Measurements from ENCODE around the gene SH3BP5L. TPM values are rescaled to one million over a fixed set of nuclear protein-coding genes. Genes with fewer than 3 reads are reported as not detected.

The SH3BP5L gene
- total and polyA plus RNA-seq, 2 donors, result 15.0 to 16.1 TPM

DNA sequence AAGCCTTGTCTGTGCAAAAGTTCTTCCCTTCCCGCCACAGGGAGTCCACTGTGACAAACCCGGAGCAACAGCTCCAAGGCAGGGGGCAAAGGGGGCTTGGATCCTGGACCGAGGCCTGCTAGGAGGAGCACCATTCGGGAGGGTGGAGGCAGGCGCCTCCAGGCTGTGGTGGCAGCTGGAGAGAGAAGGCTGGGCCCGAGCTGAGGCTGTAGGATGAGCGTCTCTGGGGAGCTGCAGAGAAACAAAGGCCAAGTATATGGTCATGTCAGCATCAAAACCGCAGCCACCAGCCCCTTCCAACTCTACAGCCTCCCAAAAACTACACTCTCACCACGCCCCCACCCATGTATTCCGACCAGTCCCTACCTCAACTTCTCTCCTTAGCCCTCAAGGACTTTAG is 579 bp downstream of the SH3BP5L start:
- Histone ChIP-seq H3K4me1 (ENCODE audit: control insufficient read depth in 2 of 2, insufficient read depth in 2 of 2, low read length in 2 of 2) (peaks cover 31% of the 10 kb centered on the region in 2 donors), H3K36me3 (ENCODE audit: control insufficient read depth in 2 of 2, insufficient read depth in 2 of 2, low read length in 1 of 2) (peaks cover 23 to 29% of the 10 kb centered on the region in 2 donors), H3K9me3 (ENCODE audit: control insufficient read depth in 2 of 2, insufficient read depth in 1 of 2, low read length in 1 of 2) (no peaks in the 10 kb centered on the region), H3K27ac (ENCODE audit: low read depth in 1 of 2, low read length in 1 of 2) (peak overlapping the region in 1 of 2 donors; percentile 98), H3K27me3 (ENCODE audit: control insufficient read depth in 2 of 2, insufficient read depth in 1 of 2, low read length in 1 of 2) (no peaks in the 10 kb centered on the region), H3K4me3 (ENCODE audit: low read length in 2 of 2) (peak overlapping the region; percentile 70 to 88)
- WGBS, result 54% methylated on average over 10 of the region's 10 CpGs
- DNase-seq (ENCODE audit: low read depth in 6 of 9, low spot score in 9 of 9), result no peak

DNA sequence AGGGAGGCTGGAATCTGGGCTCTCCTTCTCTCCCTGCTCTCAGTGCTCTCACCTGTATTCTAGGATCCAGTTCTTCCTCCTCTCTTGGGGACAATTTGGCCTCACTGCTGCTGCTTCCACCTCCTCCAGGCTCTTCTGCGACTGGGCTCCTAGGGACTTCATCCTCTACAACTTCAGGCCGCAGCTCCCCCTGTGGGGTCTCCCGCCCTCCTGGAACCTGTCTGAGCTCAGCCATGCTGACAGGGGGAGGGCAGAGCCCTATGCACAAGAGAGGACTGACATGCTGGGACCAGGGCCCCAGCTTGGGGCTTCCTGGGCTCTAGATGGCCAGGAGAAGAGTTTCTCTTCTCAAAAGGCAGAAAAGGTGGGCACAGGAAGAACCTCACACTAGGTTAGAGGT is 1.0 kb downstream of the SH3BP5L start:
- no peak for DNase-seq (ENCODE audit: low read depth in 6 of 9, low spot score in 9 of 9)
- Histone ChIP-seq H3K4me1 (ENCODE audit: control insufficient read depth in 2 of 2, insufficient read depth in 2 of 2, low read length in 2 of 2) (peaks cover 31% of the 10 kb centered on the region in 2 donors), H3K36me3 (ENCODE audit: control insufficient read depth in 2 of 2, insufficient read depth in 2 of 2, low read length in 1 of 2) (peaks cover 26 to 32% of the 10 kb centered on the region in 2 donors), H3K4me3 (ENCODE audit: low read length in 2 of 2) (peak overlapping the region; percentile 70 to 88), H3K27me3 (ENCODE audit: control insufficient read depth in 2 of 2, insufficient read depth in 1 of 2, low read length in 1 of 2) (no peaks in the 10 kb centered on the region), H3K27ac (ENCODE audit: low read depth in 1 of 2, low read length in 1 of 2) (no peak overlapping the region), H3K9me3 (ENCODE audit: control insufficient read depth in 2 of 2, insufficient read depth in 1 of 2, low read length in 1 of 2) (no peaks in the 10 kb centered on the region)
- whole genome bisulfite sequencing, result 98% methylated on average over 3 of the region's 3 CpGs

DNA sequence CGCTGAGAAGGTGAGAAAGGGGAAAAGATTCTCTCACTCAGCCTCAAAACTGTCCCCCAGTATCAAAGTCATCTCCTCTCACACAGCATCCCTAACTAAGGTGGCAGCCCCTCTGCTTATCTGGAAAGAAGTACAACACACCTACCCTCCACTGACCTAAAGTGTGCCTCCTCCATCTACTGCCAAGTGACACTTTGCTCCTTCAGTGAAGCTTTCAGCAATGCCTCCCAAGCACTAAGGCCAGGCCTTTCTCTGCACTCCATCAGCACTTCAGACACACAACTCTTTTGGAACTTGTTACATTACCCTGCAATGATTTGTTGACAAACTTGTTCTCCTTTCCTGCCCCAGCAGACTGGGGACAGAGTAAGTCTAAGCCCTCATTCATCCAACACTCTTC is 1.4 kb downstream of the SH3BP5L start:
- H3K4me1 ChIP-seq (ENCODE audit: control insufficient read depth in 2 of 2, insufficient read depth in 2 of 2, low read length in 2 of 2), result peaks cover 31 to 33% of the 10 kb centered on the region in 2 donors
- 97% methylated on average over 1 of the region's 1 CpG for WGBS

DNA sequence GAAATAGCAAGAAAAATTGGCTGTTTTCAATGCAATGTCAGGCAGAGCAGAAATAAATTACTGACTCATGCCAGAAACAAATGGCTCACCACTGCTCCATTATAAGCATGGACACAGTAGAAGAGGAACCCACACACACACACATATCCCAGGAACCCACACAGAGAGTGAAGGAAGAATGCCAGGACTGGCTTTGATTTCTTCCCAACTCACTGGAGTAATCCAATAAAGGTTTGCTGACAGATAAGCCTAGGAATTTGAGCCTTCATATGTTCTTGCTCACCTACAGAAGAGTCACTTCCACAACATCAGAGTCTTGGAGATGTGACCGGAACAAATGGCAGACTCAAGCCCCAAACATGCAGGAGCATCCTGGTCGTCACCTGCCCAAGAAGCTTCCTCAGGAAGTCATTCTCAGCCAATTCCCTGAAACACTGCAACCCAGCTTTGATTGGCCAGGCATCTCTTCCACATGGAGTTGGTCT is 2.2 kb downstream of the SH3BP5L start:
- Histone ChIP-seq H3K4me1 (ENCODE audit: control insufficient read depth in 2 of 2, insufficient read depth in 2 of 2, low read length in 2 of 2) (peaks cover 33 to 41% of the 10 kb centered on the region in 2 donors), H3K9me3 (ENCODE audit: control insufficient read depth in 2 of 2, insufficient read depth in 1 of 2, low read length in 1 of 2) (no peaks in the 10 kb centered on the region), H3K27ac (ENCODE audit: low read depth in 1 of 2, low read length in 1 of 2) (no peak overlapping the region), H3K4me3 (ENCODE audit: low read length in 2 of 2) (no peak overlapping the region), H3K36me3 (ENCODE audit: control insufficient read depth in 2 of 2, insufficient read depth in 2 of 2, low read length in 1 of 2) (peaks cover 29 to 35% of the 10 kb centered on the region in 2 donors), H3K27me3 (ENCODE audit: control insufficient read depth in 2 of 2, insufficient read depth in 1 of 2, low read length in 1 of 2) (no peaks in the 10 kb centered on the region)
- DNase-seq (ENCODE audit: low read depth in 6 of 9, low spot score in 9 of 9), result no peak
- 98% methylated on average over 2 of the region's 2 CpGs for WGBS

More for the DNA sequence above, 1.4 kb downstream of the SH3BP5L start:
- Histone ChIP-seq H3K9me3 (ENCODE audit: control insufficient read depth in 2 of 2, insufficient read depth in 1 of 2, low read length in 1 of 2) (no peaks in the 10 kb centered on the region), H3K27ac (ENCODE audit: low read depth in 1 of 2, low read length in 1 of 2) (no peak overlapping the region), H3K4me3 (ENCODE audit: low read length in 2 of 2) (no peak overlapping the region), H3K27me3 (ENCODE audit: control insufficient read depth in 2 of 2, insufficient read depth in 1 of 2, low read length in 1 of 2) (no peaks in the 10 kb centered on the region), H3K36me3 (ENCODE audit: control insufficient read depth in 2 of 2, insufficient read depth in 2 of 2, low read length in 1 of 2) (peaks cover 26 to 32% of the 10 kb centered on the region in 2 donors)
- no peak for DNase-seq (ENCODE audit: low read depth in 6 of 9, low spot score in 9 of 9)

DNA sequence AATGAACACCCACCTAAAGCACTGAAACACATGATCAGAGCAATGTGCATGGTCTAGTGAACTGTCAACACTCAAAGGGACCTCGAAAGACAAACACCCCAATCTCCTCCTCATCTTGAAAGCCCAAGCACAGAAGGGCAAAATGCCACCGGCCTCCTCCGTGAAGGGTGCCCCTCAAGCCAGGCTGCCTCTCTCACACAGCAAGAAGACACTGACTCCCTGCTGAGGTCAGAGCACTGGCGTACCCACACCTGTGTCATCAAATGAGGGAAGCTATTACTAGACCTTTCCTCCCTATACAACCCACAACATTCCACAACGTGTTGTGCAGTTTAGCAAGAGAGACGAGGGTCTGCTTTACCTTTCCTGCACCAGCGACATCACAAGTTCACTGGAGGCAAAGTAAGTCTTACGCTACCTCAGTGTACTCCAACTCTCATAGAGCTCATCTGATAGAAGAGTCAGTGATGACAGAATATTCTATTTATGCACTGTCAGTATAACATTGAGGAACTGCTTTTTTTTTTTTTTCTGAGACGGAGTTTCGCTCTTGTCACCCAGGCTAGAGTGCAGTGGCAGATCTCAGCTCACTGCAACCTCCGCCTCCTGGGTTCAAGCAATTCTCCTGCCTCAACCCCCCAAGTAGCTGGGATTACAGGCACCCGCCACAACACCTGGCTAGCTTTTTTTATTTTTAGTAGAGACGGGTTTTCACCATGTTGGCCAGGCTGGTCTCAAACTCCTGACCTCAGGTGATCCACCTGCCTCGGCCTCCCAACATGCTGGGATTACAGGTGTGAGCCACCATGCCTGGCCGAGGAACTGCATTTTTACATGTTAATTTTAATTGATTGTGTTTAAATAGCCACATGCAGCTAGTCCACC is 3.3 kb downstream of the SH3BP5L start:
- WGBS, result 90% methylated on average over 15 of the region's 15 CpGs
- Histone ChIP-seq H3K36me3 (ENCODE audit: control insufficient read depth in 2 of 2, insufficient read depth in 2 of 2, low read length in 1 of 2) (peaks cover 33 to 39% of the 10 kb centered on the region in 2 donors), H3K4me3 (ENCODE audit: low read length in 2 of 2) (no peak overlapping the region)

DNA sequence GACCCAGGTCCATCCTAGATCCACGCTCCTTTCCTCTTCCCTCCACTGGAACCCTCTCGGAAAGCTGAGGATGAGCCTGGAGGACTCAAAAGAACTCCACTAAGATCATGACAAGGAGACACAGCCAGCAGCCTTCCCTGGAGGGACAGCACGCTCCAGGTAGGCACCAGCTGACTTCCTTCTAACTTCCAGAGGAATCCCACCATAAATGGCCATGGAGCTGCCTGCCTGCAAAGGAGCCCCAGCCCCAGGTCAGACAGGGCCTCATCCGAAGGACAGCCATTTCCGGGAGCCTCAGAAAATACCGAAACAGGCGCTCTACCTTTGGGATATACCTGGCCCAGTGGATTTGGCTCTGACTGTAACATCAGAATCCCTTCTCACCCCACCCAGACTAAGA is 4.1 kb downstream of the SH3BP5L start:
- no peak for DNase-seq (ENCODE audit: low read depth in 6 of 9, low spot score in 9 of 9)
- peaks cover 30 to 40% of the 10 kb centered on the region in 2 donors for H3K4me1 ChIP-seq (ENCODE audit: control insufficient read depth in 2 of 2, insufficient read depth in 2 of 2, low read length in 2 of 2)
- no peaks in the 10 kb centered on the region for H3K9me3 ChIP-seq (ENCODE audit: control insufficient read depth in 2 of 2, insufficient read depth in 1 of 2, low read length in 1 of 2)
- H3K36me3 ChIP-seq (ENCODE audit: control insufficient read depth in 2 of 2, insufficient read depth in 2 of 2, low read length in 1 of 2), result peaks cover 41% of the 10 kb centered on the region in 2 donors
- WGBS, result 97% methylated on average over 7 of the region's 7 CpGs
- H3K4me3 ChIP-seq (ENCODE audit: low read length in 2 of 2), result no peak overlapping the region
- no peak overlapping the region for H3K27ac ChIP-seq (ENCODE audit: low read depth in 1 of 2, low read length in 1 of 2)
- H3K27me3 ChIP-seq (ENCODE audit: control insufficient read depth in 2 of 2, insufficient read depth in 1 of 2, low read length in 1 of 2), result no peaks in the 10 kb centered on the region

More for the DNA sequence above, 3.3 kb downstream of the SH3BP5L start:
- H3K27me3 ChIP-seq (ENCODE audit: control insufficient read depth in 2 of 2, insufficient read depth in 1 of 2, low read length in 1 of 2), result no peaks in the 10 kb centered on the region
- H3K9me3 ChIP-seq (ENCODE audit: control insufficient read depth in 2 of 2, insufficient read depth in 1 of 2, low read length in 1 of 2), result no peaks in the 10 kb centered on the region
- H3K27ac ChIP-seq (ENCODE audit: low read depth in 1 of 2, low read length in 1 of 2), result no peak overlapping the region
- peaks cover 33 to 43% of the 10 kb centered on the region in 2 donors for H3K4me1 ChIP-seq (ENCODE audit: control insufficient read depth in 2 of 2, insufficient read depth in 2 of 2, low read length in 2 of 2)
- no peak for DNase-seq (ENCODE audit: low read depth in 6 of 9, low spot score in 9 of 9)

DNA sequence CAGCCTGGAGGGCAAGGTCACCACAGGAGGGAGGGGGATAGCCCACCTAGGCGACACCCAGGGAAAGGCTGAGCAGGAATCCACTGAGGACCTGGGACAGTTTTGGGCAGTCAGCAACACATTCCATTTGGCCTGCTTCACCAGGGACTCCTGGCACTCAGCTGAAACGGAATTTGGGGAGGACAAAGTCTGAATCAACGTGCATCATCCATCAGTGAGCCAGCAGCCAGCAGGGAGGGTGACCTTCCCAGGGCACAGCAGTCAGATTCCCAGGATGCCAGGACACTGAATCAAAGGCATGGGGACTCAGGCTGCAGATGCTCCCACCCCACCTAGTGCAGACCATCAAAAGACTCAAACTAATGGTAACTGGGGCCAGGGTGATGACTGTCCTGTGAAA is 4.6 kb downstream of the SH3BP5L start:
- no peak overlapping the region for H3K27ac ChIP-seq (ENCODE audit: low read depth in 1 of 2, low read length in 1 of 2)
- H3K36me3 ChIP-seq (ENCODE audit: control insufficient read depth in 2 of 2, insufficient read depth in 2 of 2, low read length in 1 of 2), result peaks cover 46% of the 10 kb centered on the region in 2 donors
- no peaks in the 10 kb centered on the region for H3K9me3 ChIP-seq (ENCODE audit: control insufficient read depth in 2 of 2, insufficient read depth in 1 of 2, low read length in 1 of 2)
- H3K27me3 ChIP-seq (ENCODE audit: control insufficient read depth in 2 of 2, insufficient read depth in 1 of 2, low read length in 1 of 2), result no peaks in the 10 kb centered on the region
- 96% methylated on average over 3 of the region's 3 CpGs for WGBS
- peaks cover 30 to 45% of the 10 kb centered on the region in 2 donors for H3K4me1 ChIP-seq (ENCODE audit: control insufficient read depth in 2 of 2, insufficient read depth in 2 of 2, low read length in 2 of 2)
- DNase-seq (ENCODE audit: low read depth in 6 of 9, low spot score in 9 of 9), result no peak
- H3K4me3 ChIP-seq (ENCODE audit: low read length in 2 of 2), result no peak overlapping the region

DNA sequence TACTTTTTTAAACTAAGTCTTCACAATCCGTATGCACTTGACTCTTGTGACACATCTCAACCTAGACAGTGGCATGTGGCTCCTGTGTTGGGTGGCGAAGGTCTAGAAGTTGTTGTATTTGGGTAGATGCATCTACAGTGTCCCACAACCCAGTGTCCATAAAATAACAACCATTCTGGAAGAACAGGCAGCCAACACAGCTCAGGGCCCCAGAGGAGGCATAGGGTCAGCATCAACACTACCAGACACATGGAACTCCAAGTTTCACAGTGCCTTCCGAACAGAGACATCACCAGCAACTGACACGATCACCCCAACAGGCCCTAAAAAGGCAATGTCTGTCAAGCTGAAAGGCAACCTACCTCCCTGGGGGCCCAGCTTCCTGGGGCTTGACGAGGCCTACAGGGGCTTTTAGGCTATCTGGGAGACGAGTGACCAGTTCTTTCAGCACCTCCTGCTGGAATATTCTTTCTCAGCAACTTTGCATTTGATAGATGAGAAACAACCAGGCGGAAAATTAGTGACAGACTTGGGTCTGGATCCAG is 5.6 kb downstream of the SH3BP5L start:
- peak overlapping the region in 1 of 2 donors; percentile 8 for H3K27ac ChIP-seq (ENCODE audit: low read depth in 1 of 2, low read length in 1 of 2)
- peaks cover 56% of the 10 kb centered on the region in 2 donors for H3K36me3 ChIP-seq (ENCODE audit: control insufficient read depth in 2 of 2, insufficient read depth in 2 of 2, low read length in 1 of 2)
- peaks cover 28 to 43% of the 10 kb centered on the region in 2 donors for H3K4me1 ChIP-seq (ENCODE audit: control insufficient read depth in 2 of 2, insufficient read depth in 2 of 2, low read length in 2 of 2)
- DNase-seq (ENCODE audit: low read depth in 6 of 9, low spot score in 9 of 9), result no peak
- H3K4me3 ChIP-seq (ENCODE audit: low read length in 2 of 2), result no peak overlapping the region
- H3K9me3 ChIP-seq (ENCODE audit: control insufficient read depth in 2 of 2, insufficient read depth in 1 of 2, low read length in 1 of 2), result no peaks in the 10 kb centered on the region
- H3K27me3 ChIP-seq (ENCODE audit: control insufficient read depth in 2 of 2, insufficient read depth in 1 of 2, low read length in 1 of 2), result no peaks in the 10 kb centered on the region
- WGBS, result 98% methylated on average over 7 of the region's 7 CpGs

All from thymus (tissue), 11 donors.